HG02571 (cell line): ENCODE data around the gene ZNF81.
"Not testable (repeated sequence)": the region's sequence is repeated elsewhere in the genome, so short reads cannot be mapped to it uniquely, and the experiment has no call there.

Experiments used
- ATAC-seq: cut with Tn5 transposase; IDR thresholded peaks from one replicate; pipeline ENCODE4 v1.9.1; 2021; ENCODE audit warnings: mild to moderate bottlenecking, moderate library complexity; ENCODE audit not compliant: unreplicated experiment

ZNF81 gene

DNA sequence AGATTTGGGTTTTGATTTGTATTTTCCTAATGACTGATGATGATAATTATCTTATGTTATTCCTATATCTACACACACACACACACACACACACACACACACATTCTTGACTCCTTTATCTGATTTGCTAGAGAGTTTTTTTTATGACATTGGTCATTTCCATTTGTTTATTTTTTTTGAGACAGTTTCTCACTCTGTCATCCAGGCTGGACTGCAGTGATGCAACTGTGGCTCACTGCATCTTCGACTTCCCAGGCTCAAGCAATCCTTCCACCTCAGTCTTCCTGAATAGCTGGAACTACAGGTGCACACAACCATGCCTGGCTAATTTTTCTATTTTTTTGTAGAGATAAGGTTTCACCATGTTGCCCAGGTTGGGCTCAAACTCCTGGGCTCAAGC is 6.7 kb downstream of the ZNF81 start:
- ATAC-seq: no peak

DNA sequence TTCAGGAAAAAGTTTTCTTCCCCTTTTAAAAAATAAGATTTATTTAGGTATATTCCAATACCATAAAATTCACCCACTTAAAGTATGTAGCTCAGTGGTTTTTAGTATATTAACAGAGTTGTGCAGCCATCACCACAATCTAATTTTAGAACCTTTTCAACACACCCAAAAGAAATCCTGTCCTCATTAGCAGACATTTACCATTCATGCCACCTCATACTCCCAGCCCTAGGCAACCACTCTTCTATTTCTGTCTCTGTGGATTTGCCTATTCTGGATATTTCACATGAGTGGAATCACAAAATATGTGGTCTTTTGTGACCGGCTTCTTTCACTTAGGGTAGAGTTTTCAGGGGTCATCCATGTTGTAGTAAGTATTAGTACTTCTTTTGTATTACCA is 7.4 kb downstream of the ZNF81 start:
- ATAC-seq: no peak

- ATAC-seq: no peak
Measured at GRCh38 chrX:47846040-47846439, 9.3 kb downstream of the ZNF81 start.

GRCh38 chrX:47849778-47850177 is 13.1 kb downstream of the ZNF81 start:
- no peak for ATAC-seq

DNA sequence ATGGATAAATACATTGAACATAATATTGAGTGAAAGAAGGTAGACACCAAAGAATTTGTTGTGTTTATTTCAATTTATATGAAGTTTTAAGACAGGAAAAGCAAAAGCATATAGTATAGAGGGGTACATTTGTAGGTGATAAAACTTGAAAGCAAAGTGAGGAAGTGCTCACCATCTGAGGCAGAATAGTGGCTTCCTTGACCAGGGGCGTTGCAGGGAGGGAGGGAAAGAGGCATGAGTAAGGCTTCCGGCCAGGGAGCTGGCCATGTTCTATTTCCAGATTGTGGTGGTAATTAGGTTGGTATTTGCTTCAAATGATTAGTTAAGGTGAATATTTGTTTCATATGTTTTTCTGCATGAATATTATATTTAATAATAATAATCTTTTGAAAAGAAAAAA is 13.7 kb downstream of the ZNF81 start:
- ATAC-seq: not testable (repeated sequence)

DNA sequence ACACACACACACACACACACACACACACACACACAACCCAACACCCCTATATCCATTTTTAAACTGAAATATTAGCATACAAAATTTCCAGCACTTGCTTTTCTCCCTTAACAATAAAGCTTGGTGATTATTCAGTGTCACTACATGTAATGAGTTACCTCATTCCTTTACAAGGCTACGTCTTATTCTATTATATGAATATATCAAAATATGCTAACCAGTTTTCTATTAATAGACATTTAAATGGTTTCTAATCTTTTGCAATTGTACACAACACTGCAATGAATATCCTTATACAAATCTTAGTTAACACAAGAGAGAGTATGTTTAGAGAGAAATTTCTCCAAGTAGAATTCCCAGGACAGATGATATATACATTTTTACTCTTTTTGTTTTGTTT is 14.2 kb downstream of the ZNF81 start:
- no peak for ATAC-seq

DNA sequence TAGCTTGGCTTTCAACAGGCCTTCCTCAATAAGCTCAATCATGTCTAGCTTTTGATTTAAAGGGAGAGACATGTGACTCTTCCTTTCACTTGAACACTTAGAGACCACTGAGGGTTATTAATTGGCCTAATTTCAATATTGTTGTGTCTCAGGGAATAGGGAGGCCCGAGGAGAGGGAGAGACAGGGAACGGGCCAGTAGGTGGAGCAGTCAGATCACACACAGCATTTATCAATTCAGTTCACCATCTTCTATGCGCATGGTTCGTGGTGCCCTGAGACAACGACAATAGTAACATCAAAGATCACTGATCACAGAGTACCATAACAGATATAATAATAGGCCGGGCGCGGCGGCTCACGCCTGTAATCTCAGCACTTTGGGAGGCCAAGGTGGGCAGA is 17.8 kb downstream of the ZNF81 start:
- ATAC-seq: no peak

- ATAC-seq: no peak
Measured at GRCh38 chrX:47859686-47860085, 23.0 kb downstream of the ZNF81 start.

DNA sequence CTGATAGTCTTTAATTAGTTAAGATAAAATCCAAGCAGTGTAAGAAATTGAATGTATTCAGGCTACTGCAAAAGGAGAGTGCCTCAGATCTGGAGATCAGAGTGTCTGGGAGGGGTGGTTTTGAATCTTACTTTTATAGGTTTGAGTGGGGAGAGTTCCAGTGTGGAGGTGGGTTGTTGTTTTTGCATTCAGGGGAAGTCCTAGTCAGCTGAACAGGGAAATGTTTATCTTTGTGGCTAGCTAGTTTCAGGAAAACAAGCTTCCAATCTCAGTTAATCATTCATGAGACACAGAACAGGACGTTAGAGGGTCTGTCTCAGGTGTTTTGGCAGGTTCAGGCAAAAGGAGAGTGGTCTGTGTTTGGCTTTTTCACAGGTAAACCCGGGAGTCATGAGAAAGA is 26.0 kb downstream of the ZNF81 start:
- ATAC-seq: no peak

DNA sequence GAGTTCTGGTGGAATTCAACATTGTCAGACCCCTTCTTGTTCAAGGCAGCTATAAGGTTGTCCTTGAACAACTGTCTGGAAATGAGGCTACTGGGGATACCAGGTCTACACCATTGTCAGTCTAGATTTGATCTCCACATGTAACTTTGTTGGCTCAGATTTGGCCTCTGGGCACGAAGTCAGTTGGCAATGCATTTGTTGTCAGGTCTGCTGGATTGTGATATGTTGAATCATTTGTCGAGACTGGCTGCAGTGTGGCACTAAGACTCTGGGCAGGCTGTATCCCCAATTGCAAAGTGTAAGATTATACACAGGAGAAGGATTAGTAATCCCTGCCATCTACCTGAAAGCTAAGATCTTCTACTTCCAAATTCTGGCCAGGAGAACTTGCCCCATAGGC is 26.5 kb downstream of the ZNF81 start:
- ATAC-seq: no peak

- no peak for ATAC-seq
Measured at GRCh38 chrX:47864300-47864699, 27.6 kb downstream of the ZNF81 start.

DNA sequence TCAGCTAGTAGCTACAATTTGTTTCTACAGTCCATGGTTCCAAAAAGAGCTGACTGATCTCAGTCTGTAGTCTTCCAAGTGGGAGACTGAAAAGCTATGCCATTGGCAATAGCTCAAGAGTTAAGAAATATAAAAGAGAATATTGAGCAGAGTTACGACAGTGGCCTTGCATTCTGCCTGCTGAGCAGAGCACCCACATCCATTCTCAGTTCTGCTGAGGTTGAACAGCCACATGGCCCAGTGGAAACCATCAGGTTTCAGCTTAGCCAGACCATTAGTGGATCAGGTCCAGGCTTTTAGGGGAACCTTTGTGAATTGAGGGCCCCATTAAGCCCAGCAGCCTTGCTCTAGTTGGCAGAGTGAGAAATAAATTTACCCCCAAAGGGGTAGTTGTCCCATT is 28.1 kb downstream of the ZNF81 start:
- no peak for ATAC-seq

- no peak for ATAC-seq
Measured at GRCh38 chrX:47873123-47873522, 36.4 kb downstream of the ZNF81 start.

DNA sequence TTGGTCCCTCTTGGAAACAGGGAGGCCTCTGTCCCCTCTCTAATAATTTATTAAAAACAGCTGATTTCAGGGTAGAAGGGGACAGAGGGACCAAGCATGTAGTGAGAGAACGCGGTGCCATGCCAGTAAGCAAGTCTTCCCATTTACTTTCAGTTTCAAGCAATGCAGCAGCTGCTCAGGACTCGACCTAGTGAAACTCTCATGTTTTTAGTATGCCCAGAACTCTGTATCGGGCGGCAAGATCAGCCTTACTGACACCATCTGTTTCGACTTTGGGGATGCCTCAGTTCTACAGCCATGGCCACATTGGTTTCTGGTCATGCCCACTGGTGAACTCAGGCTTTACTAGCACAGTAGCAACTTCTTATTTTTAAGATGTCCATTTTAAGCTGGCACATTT is 40.6 kb downstream of the ZNF81 start:
- ATAC-seq: no peak

GRCh38 chrX:47878198-47878597 is 41.5 kb downstream of the ZNF81 start:
- ATAC-seq: no peak

- no peak for ATAC-seq
Measured at GRCh38 chrX:47879463-47879862, 42.8 kb downstream of the ZNF81 start.

DNA sequence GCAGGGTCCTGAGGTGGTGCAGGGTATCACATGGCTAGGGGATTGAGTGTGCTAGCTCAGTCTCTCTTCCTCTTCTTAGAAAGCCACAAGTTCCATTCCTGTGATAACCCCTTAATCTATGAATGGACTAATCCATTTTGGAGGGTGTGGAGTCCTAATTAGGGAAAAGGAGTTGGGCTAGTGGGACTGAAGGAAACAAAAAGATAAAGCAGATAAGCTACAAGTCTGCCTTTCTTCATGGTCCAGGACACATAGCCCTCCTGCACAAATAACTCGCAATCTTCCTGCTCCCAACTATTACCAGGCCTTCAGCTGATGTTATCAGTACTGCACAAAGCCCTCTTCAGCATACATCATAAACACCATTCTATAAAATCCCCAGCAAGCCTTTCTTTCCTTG is 44.2 kb downstream of the ZNF81 start:
- no peak for ATAC-seq

DNA sequence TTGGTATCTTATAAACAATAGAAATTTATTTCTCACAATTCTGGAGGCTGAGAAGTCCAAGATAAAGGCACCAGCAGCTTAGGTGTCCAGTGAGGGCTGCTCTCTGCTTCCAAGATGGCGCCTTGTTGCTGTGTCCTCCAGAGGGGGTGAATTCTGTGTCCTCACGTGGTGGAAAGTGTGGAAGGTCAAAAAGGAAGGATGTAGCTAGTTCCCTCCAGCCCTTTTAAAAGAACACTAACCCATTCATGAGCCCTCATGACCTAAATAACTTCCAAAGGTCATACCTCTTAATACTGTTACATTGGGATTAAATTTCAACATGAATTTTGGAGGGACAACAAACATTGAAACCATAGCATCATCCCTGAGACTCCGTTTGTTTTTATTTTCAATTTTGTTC is 48.8 kb downstream of the ZNF81 start:
- no peak for ATAC-seq

DNA sequence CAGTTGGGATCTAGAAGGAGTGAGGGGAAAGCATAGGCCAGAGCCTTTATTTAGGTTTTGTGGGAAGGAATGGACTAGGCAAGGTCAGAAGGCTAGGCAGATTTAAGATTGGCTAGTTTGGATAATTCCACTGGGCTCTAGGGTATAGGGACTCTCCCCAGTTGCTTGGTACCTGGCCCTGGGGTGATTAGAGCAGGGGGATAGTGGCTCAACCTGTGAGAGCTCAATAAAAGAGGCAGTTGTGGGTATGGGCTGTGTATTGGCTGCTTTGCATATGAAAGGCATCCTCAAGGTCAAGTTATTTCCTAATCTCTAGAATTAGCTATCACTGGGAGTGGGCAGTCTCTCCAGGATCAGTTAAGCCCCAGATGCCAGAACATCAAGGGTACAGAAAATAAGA is 61.3 kb downstream of the ZNF81 start:
- no peak for ATAC-seq

DNA sequence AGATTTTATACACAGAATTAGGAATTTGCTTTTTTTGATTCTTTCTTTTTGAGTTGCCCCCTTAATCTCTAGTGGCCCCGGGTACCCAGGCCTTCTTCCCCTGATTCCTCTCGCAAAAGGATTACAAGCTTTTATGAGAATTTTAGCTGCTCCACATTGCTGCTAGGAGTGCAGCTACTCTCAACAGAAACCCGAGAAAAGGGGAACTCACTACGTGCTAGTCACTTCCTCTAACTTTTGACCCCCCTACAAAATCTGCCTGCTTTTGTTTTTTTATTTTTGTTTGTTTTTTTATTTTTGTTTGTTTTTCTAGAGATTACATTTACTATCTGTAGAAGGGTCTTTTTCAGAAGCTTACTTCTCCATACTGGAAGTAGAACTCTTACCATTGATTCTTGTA is 64.1 kb downstream of the ZNF81 start:
- ATAC-seq: no peak

DNA sequence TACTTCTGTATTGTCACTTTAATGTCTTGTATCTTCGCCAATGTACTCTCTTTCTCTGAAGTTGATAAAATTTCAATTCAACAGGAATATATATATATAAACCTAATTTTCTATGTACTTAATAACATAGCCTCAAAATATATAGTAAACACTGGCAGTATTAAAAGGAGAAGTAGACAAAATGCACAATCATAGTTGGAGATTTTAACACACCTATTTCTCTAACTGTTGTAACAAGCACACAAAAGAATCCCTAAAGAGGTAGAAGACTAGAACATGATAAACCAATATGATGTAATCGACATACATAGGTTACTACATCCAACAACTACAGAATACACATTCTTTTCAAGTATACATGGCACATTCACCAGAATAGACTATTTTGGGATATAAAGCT is 65.5 kb downstream of the ZNF81 start:
- no peak for ATAC-seq

- ATAC-seq: no peak
Measured at GRCh38 chrX:47915886-47916493, 79.3 kb downstream of the ZNF81 start.

- ATAC-seq: no peak
Measured at GRCh38 chrX:47918274-47918673, 81.6 kb downstream of the ZNF81 start.

DNA sequence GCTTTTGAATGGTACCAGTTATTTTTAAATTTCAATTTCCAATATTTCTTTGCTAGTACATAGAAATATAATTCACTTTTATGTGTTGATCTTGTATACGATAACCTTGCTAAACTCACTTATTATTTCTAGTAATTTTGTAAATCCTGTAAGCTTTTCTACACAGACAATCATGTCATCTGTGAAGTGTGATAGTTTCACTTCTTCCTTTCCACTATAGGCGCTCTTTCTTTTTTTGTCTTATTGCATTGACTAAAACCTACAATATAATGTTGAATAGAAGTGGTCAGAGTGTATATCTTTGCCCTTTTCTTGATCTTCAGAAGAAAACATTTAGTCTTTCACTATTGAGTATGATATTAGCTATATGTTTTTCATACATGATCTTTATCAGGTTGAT is 90.5 kb downstream of the ZNF81 start:
- ATAC-seq: no peak
